Measurements from ENCODE around the gene EPHB4. TPM values are rescaled to one million over a fixed set of nuclear protein-coding genes. Genes with fewer than 3 reads are reported as not detected.
A peak's percentile ranks its signal among the peaks of the same experiment; 100 is the strongest.

Gene EPHB4
- total RNA-seq, 1 experiment from 2014 or later, result 120 TPM

DNA sequence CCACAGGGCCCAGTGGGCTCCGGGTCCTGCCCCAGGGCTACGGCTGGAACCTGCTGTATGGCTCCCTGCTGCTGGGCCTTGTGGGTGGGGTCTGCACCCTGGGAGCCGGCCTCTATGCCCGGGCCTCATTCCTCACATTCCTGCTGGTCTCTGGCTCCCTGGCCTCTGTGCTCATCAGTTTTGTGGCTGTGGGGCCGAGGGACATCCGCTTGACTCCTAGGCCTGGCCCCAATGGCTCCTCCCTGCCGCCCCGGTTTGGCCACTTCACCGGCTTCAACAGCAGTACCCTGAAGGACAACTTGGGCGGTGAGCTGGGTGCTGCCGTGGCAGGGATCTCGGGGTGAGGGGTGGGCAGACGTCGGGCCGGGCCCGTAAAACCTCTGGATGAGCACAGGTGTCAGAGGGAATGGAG, 29.6 kb upstream of the EPHB4 start:
- ChIA-PET POLR2A (no interaction called here), CTCF (no interaction called here)
- Mint-ChIP-seq H3K27ac (peak overlapping the region; percentile 32; the same call in 1 of the 2 replicates), H3K27me3 (ENCODE audit: low read depth) (no peaks in the 10 kb centered on the region), H3K36me3 (peaks cover 15% of the 10 kb centered on the region; the same call in 1 of the 2 replicates), H3K4me3 (no peak overlapping the region), H3K9me3 (no peaks in the 10 kb centered on the region), H3K4me1 (0 out of 2 replicates have a peak, but pooled peaks cover 6% of the 10 kb centered on the region)
- ATAC-seq (no peak), DNase-seq (ENCODE audit: low spot score) (no peak)
- TF ChIP-seq RORB (CRISPR knock-in tag; IDR thresholded peaks at IDR 0.05), result no peak
- TF ChIP-seq, protein P1, sequence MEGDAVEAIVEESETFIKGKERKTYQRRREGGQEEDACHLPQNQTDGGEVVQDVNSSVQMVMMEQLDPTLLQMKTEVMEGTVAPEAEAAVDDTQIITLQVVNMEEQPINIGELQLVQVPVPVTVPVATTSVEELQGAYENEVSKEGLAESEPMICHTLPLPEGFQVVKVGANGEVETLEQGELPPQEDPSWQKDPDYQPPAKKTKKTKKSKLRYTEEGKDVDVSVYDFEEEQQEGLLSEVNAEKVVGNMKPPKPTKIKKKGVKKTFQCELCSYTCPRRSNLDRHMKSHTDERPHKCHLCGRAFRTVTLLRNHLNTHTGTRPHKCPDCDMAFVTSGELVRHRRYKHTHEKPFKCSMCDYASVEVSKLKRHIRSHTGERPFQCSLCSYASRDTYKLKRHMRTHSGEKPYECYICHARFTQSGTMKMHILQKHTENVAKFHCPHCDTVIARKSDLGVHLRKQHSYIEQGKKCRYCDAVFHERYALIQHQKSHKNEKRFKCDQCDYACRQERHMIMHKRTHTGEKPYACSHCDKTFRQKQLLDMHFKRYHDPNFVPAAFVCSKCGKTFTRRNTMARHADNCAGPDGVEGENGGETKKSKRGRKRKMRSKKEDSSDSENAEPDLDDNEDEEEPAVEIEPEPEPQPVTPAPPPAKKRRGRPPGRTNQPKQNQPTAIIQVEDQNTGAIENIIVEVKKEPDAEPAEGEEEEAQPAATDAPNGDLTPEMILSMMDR (IDR thresholded peaks at IDR 0.05), result no peak
- TF ChIP-seq, protein P2, sequence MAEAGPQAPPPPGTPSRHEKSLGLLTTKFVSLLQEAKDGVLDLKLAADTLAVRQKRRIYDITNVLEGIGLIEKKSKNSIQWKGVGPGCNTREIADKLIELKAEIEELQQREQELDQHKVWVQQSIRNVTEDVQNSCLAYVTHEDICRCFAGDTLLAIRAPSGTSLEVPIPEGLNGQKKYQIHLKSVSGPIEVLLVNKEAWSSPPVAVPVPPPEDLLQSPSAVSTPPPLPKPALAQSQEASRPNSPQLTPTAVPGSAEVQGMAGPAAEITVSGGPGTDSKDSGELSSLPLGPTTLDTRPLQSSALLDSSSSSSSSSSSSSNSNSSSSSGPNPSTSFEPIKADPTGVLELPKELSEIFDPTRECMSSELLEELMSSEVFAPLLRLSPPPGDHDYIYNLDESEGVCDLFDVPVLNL (CRISPR knock-in tag; IDR thresholded peaks at IDR 0.05; ENCODE audit: borderline replicate concordance, low read depth), result no peak
- TF ChIP-seq PRRX2 (CRISPR knock-in tag; IDR thresholded peaks at IDR 0.05), result no peak
- TF ChIP-seq NR2C2 (CRISPR knock-in tag; IDR thresholded peaks at IDR 0.05), result no peak
- no peak for TF ChIP-seq MYBL2 (CRISPR knock-in tag; IDR thresholded peaks at IDR 0.05)
- TF ChIP-seq, protein P3, sequence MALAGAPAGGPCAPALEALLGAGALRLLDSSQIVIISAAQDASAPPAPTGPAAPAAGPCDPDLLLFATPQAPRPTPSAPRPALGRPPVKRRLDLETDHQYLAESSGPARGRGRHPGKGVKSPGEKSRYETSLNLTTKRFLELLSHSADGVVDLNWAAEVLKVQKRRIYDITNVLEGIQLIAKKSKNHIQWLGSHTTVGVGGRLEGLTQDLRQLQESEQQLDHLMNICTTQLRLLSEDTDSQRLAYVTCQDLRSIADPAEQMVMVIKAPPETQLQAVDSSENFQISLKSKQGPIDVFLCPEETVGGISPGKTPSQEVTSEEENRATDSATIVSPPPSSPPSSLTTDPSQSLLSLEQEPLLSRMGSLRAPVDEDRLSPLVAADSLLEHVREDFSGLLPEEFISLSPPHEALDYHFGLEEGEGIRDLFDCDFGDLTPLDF (CRISPR knock-in tag; IDR thresholded peaks at IDR 0.05), result no peak
- TF ChIP-seq, protein P4, sequence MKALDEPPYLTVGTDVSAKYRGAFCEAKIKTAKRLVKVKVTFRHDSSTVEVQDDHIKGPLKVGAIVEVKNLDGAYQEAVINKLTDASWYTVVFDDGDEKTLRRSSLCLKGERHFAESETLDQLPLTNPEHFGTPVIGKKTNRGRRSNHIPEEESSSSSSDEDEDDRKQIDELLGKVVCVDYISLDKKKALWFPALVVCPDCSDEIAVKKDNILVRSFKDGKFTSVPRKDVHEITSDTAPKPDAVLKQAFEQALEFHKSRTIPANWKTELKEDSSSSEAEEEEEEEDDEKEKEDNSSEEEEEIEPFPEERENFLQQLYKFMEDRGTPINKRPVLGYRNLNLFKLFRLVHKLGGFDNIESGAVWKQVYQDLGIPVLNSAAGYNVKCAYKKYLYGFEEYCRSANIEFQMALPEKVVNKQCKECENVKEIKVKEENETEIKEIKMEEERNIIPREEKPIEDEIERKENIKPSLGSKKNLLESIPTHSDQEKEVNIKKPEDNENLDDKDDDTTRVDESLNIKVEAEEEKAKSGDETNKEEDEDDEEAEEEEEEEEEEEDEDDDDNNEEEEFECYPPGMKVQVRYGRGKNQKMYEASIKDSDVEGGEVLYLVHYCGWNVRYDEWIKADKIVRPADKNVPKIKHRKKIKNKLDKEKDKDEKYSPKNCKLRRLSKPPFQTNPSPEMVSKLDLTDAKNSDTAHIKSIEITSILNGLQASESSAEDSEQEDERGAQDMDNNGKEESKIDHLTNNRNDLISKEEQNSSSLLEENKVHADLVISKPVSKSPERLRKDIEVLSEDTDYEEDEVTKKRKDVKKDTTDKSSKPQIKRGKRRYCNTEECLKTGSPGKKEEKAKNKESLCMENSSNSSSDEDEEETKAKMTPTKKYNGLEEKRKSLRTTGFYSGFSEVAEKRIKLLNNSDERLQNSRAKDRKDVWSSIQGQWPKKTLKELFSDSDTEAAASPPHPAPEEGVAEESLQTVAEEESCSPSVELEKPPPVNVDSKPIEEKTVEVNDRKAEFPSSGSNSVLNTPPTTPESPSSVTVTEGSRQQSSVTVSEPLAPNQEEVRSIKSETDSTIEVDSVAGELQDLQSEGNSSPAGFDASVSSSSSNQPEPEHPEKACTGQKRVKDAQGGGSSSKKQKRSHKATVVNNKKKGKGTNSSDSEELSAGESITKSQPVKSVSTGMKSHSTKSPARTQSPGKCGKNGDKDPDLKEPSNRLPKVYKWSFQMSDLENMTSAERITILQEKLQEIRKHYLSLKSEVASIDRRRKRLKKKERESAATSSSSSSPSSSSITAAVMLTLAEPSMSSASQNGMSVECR (CRISPR knock-in tag; IDR thresholded peaks at IDR 0.05; ENCODE audit: borderline replicate concordance), result no peak
- TF ChIP-seq SP1 (CRISPR knock-in tag; conservative IDR thresholded peaks at IDR 0.05), result no peak
- no peak for TF ChIP-seq NR3C1 (CRISPR knock-in tag; conservative IDR thresholded peaks at IDR 0.05; ENCODE audit: low read depth)
- TF ChIP-seq, protein P5, sequence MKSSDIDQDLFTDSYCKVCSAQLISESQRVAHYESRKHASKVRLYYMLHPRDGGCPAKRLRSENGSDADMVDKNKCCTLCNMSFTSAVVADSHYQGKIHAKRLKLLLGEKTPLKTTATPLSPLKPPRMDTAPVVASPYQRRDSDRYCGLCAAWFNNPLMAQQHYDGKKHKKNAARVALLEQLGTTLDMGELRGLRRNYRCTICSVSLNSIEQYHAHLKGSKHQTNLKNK (CRISPR knock-in tag; IDR thresholded peaks at IDR 0.05), result no peak
- TF ChIP-seq, protein P6, sequence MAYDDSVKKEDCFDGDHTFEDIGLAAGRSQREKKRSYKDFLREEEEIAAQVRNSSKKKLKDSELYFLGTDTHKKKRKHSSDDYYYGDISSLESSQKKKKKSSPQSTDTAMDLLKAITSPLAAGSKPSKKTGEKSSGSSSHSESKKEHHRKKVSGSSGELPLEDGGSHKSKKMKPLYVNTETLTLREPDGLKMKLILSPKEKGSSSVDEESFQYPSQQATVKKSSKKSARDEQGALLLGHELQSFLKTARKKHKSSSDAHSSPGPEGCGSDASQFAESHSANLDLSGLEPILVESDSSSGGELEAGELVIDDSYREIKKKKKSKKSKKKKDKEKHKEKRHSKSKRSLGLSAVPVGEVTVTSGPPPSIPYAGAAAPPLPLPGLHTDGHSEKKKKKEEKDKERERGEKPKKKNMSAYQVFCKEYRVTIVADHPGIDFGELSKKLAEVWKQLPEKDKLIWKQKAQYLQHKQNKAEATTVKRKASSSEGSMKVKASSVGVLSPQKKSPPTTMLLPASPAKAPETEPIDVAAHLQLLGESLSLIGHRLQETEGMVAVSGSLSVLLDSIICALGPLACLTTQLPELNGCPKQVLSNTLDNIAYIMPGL (CRISPR knock-in tag; IDR thresholded peaks at IDR 0.05), result no peak
- TF ChIP-seq CREM (CRISPR knock-in tag; IDR thresholded peaks at IDR 0.05), result no peak
- TF ChIP-seq SOX15 (CRISPR knock-in tag; IDR thresholded peaks at IDR 0.05), result no peak

DNA sequence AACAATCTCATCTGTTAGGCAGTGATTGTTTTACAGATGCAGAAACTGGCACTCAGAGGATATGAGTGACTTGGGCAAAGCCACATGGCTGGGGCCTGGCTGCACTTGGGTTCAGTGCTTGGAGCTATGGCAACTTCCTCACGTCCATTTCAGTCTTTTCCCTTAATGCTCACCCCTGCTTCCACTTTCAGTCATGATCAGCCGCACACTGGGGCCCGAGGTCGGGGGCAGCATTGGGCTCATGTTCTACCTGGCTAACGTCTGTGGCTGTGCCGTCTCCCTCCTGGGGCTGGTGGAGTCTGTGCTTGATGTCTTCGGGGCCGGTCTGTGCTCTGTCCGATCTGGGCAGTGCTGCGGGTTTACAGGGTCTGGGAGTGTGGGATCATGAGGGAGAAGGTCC, 28.2 kb upstream of the EPHB4 start:
- Mint-ChIP-seq H3K36me3 (peaks cover 10% of the 10 kb centered on the region; the same call in 1 of the 2 replicates), H3K4me1 (0 out of 2 replicates have a peak, but pooled peaks cover 7% of the 10 kb centered on the region), H3K27ac (peak overlapping the region; percentile 57), H3K4me3 (no peak overlapping the region), H3K27me3 (ENCODE audit: low read depth) (no peaks in the 10 kb centered on the region), H3K9me3 (no peaks in the 10 kb centered on the region)
- POLR2A ChIA-PET, result no interaction called here
- ATAC-seq (no peak), DNase-seq (ENCODE audit: low spot score) (no peak)
- CTCF ChIA-PET, result no interaction called here
- TF ChIP-seq ZNF263 (CRISPR knock-in tag; IDR thresholded peaks at IDR 0.05; ENCODE audit: low read depth) (no peak), PRRX2 (CRISPR knock-in tag; IDR thresholded peaks at IDR 0.05) (no peak), HMGA2 (CRISPR knock-in tag; IDR thresholded peaks at IDR 0.05) (no peak), IRF2 (CRISPR knock-in tag; IDR thresholded peaks at IDR 0.05; ENCODE audit: borderline replicate concordance, low read depth) (no peak), JUN (CRISPR knock-in tag; IDR thresholded peaks at IDR 0.05) (no peak), ATF1 (CRISPR knock-in tag; IDR thresholded peaks at IDR 0.05) (no peak), RELA (CRISPR knock-in tag; IDR thresholded peaks at IDR 0.05; ENCODE audit: borderline replicate concordance) (no peak), GABPB1 (CRISPR knock-in tag; IDR thresholded peaks at IDR 0.05) (no peak)
- TF ChIP-seq, protein P7, sequence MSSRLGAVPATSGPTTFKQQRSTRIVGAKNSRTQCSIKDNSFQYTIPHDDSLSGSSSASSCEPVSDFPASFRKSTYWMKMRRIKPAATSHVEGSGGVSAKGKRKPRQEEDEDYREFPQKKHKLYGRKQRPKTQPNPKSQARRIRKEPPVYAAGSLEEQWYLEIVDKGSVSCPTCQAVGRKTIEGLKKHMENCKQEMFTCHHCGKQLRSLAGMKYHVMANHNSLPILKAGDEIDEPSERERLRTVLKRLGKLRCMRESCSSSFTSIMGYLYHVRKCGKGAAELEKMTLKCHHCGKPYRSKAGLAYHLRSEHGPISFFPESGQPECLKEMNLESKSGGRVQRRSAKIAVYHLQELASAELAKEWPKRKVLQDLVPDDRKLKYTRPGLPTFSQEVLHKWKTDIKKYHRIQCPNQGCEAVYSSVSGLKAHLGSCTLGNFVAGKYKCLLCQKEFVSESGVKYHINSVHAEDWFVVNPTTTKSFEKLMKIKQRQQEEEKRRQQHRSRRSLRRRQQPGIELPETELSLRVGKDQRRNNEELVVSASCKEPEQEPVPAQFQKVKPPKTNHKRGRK (CRISPR knock-in tag; IDR thresholded peaks at IDR 0.05; ENCODE audit: borderline replicate concordance), result no peak
- TF ChIP-seq, protein P8, sequence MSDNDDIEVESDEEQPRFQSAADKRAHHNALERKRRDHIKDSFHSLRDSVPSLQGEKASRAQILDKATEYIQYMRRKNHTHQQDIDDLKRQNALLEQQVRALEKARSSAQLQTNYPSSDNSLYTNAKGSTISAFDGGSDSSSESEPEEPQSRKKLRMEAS (CRISPR knock-in tag; IDR thresholded peaks at IDR 0.05), result no peak
